HEK293T (cell line): ENCODE measurements around the gene TMEM43.

ENCODE experiments used
- CTCF ChIA-PET: fragments of 350-600 bp; formaldehyde crosslinking; extraction: SDS; loops from one replicate; lab custom pipeline; 2021; ENCODE audit warnings: antibody characterized with exemption, inconsistent platforms; lab: Yijun Ruan, JAX
- POLR2A ChIA-PET: fragments of 350-600 bp; formaldehyde crosslinking; extraction: SDS; loops from one replicate; lab custom pipeline; 2020; ENCODE audit warnings: antibody characterized with exemption, inconsistent platforms; lab: Yijun Ruan, JAX
- DNase-seq: peaks from one replicate; pipeline ENCODE4 v3.0.0; 2012; ENCODE audit warnings: mixed read lengths; ENCODE audit errors: extremely low spot score
- ARNT ChIP-seq: fragments of 450-650 bp; IDR thresholded peaks from 2 replicates; pipeline ENCODE4 v1.6.1; 2017; ENCODE audit warnings: mild to moderate bottlenecking
- BHLHE40 ChIP-seq: fragments of 450-650 bp; IDR thresholded peaks from 2 replicates; pipeline ENCODE4 v1.6.1; 2016; ENCODE audit warnings: mild to moderate bottlenecking, moderate library complexity, borderline replicate concordance
- CTBP1 ChIP-seq: fragments of 450-650 bp; IDR thresholded peaks from 2 replicates; pipeline ENCODE4 v1.6.1; 2016; ENCODE audit warnings: borderline replicate concordance
- ELF4 ChIP-seq: fragments of 450-650 bp; IDR thresholded peaks from 2 replicates; pipeline ENCODE4 v1.6.1; 2017; ENCODE audit warnings: antibody characterized with exemption
- FOXA1 ChIP-seq: fragments of 450-650 bp; IDR thresholded peaks from 2 replicates; pipeline ENCODE4 v1.6.1; 2016; ENCODE audit warnings: mild to moderate bottlenecking
- FOXK2 ChIP-seq: fragments of 450-650 bp; IDR thresholded peaks from 2 replicates; pipeline ENCODE4 v1.6.1; 2016; ENCODE audit warnings: mild to moderate bottlenecking
- FOXM1 ChIP-seq: fragments of 450-650 bp; IDR thresholded peaks from 2 replicates; pipeline ENCODE4 v1.6.1; 2017; ENCODE audit warnings: mild to moderate bottlenecking, borderline replicate concordance
- HDGF ChIP-seq: fragments of 450-650 bp; IDR thresholded peaks from 2 replicates; pipeline ENCODE4 v1.6.1; 2017; ENCODE audit warnings: antibody characterized with exemption, borderline replicate concordance
- L3MBTL2 ChIP-seq: fragments of 450-650 bp; conservative IDR thresholded peaks from 2 replicates; pipeline ENCODE4 v1.6.1; 2016; ENCODE audit warnings: mild to moderate bottlenecking
- LEF1 ChIP-seq: fragments of 450-650 bp; IDR thresholded peaks from 2 replicates; pipeline ENCODE4 v1.6.1; 2017; ENCODE audit warnings: mild to moderate bottlenecking, borderline replicate concordance
- NFRKB ChIP-seq: fragments of 450-650 bp; IDR thresholded peaks from 2 replicates; pipeline ENCODE4 v1.6.1; 2016; ENCODE audit warnings: mild to moderate bottlenecking, moderate library complexity
- PKNOX1 ChIP-seq: fragments of 450-650 bp; IDR thresholded peaks from 2 replicates; pipeline ENCODE4 v1.6.1; 2016
- SP1 ChIP-seq: fragments of 450-650 bp; IDR thresholded peaks from 2 replicates; pipeline ENCODE4 v1.6.1; 2017
- SUZ12 ChIP-seq: fragments of 450-650 bp; IDR thresholded peaks from 2 replicates; pipeline ENCODE4 v1.6.1; 2016; ENCODE audit warnings: mild to moderate bottlenecking
- TARDBP ChIP-seq: fragments of 450-650 bp; IDR thresholded peaks from 2 replicates; pipeline ENCODE4 v1.6.1; 2016
- ZNF384 ChIP-seq: fragments of 450-650 bp; IDR thresholded peaks from 2 replicates; pipeline ENCODE4 v1.6.1; 2016

TMEM43 gene

GRCh38 chr3:14154895-14155440 lies 30.1 kb downstream of the TMEM43 start:
- TF ChIP-seq FOXA1, result no peak
- CTCF ChIA-PET, result no interaction called here
- no peak for DNase-seq
- POLR2A ChIA-PET, result no interaction called here

GRCh38 chr3:14156201-14156600 lies 31.3 kb downstream of the TMEM43 start:
- ChIA-PET CTCF (no interaction called here), POLR2A (no interaction called here)
- DNase-seq, result no peak
- TF ChIP-seq TARDBP, result no peak
- no peak for TF ChIP-seq LEF1
- TF ChIP-seq ARNT, result no peak
- TF ChIP-seq FOXM1, result no peak

- ChIA-PET POLR2A (no interaction called here), CTCF (no interaction called here)
- DNase-seq, result no peak
- TF ChIP-seq TARDBP, result no peak
- no peak for TF ChIP-seq BHLHE40
- no peak for TF ChIP-seq HDGF
- TF ChIP-seq SUZ12, result no peak
- no peak for TF ChIP-seq L3MBTL2
- TF ChIP-seq NFRKB, result no peak
- no peak for TF ChIP-seq ZNF384
Observed at GRCh38 chr3:14156843-14157561, 32.1 kb downstream of the TMEM43 start.

- DNase-seq, result no peak
- no peak for TF ChIP-seq LEF1
- no peak for TF ChIP-seq SP1
- no peak for TF ChIP-seq BHLHE40
- TF ChIP-seq PKNOX1, result no peak
- TF ChIP-seq L3MBTL2, result no peak
- TF ChIP-seq TARDBP, result no peak
- no peak for TF ChIP-seq NFRKB
- no peak for TF ChIP-seq ARNT
- TF ChIP-seq ZNF384, result no peak
- TF ChIP-seq FOXK2, result no peak
- no peak for TF ChIP-seq FOXA1
- TF ChIP-seq ELF4, result no peak
- no peak for TF ChIP-seq HDGF
- no peak for TF ChIP-seq CTBP1
- ChIA-PET POLR2A (no interaction called here), CTCF (no interaction called here)
Observed at GRCh38 chr3:14157951-14158350, 33.1 kb downstream of the TMEM43 start.

GRCh38 chr3:14158370-14158769 lies 33.5 kb downstream of the TMEM43 start:
- CTCF ChIA-PET, result no interaction called here
- no peak for DNase-seq
- TF ChIP-seq BHLHE40 (no peak), FOXM1 (no peak), PKNOX1 (no peak), TARDBP (no peak), HDGF (no peak), L3MBTL2 (no peak), NFRKB (no peak), ZNF384 (no peak), CTBP1 (no peak), SP1 (no peak), LEF1 (no peak), ARNT (no peak), SUZ12 (no peak), ELF4 (no peak), FOXK2 (no peak), FOXA1 (no peak)
- POLR2A ChIA-PET, result no interaction called here

- no peak for DNase-seq
- ChIA-PET CTCF (no interaction called here), POLR2A (no interaction called here)
- TF ChIP-seq FOXK2 (no peak), LEF1 (no peak), SP1 (no peak), CTBP1 (no peak), FOXM1 (no peak), PKNOX1 (no peak), ELF4 (no peak), TARDBP (no peak), NFRKB (no peak), SUZ12 (no peak), HDGF (no peak), BHLHE40 (no peak), ZNF384 (no peak), L3MBTL2 (no peak), ARNT (no peak), FOXA1 (no peak)
Observed at GRCh38 chr3:14159426-14159825, 34.6 kb downstream of the TMEM43 start.
